Omental fat pad (tissue), 4 donors: Measurements from ENCODE around the gene TMEM259. TPM values are rescaled to one million over a fixed set of nuclear protein-coding genes. Genes with fewer than 3 reads are reported as not detected.

Experiments
- ATAC-seq: fragments of 150-250 bp; one replicate; pipeline ENCODE4 v1.9.1; 2016; ENCODE audit warnings: mild to moderate bottlenecking, moderate library complexity; ENCODE audit not compliant: low FRiP score
- DNase-seq: peaks from one replicate; pipeline ENCODE4 v3.0.0-alpha.2; 2019; ENCODE audit warnings: low spot score
- total RNA-seq, 4 donors: library from RNA; depleted of rRNA; stranded (reverse); fragments of >200 nt; gene quantifications; one replicate each; pipeline ENCODE4 v1.1.0, GENCODE V29; 2016
- TF ChIP-seq, protein P1 (sequence below), 3 donors: fragments of 450-650 bp; IDR thresholded peaks; one replicate each; pipeline ENCODE4 v1.5.1; 2016 to 2017; ENCODE audit warnings: antibody characterized with exemption in 3 of 3, mild to moderate bottlenecking in 3 of 3, moderate library complexity in 2 of 3

Gene TMEM259
- total RNA-seq, 4 donors from 2014 or later: 112 to 164 (median 161) TPM

DNA sequence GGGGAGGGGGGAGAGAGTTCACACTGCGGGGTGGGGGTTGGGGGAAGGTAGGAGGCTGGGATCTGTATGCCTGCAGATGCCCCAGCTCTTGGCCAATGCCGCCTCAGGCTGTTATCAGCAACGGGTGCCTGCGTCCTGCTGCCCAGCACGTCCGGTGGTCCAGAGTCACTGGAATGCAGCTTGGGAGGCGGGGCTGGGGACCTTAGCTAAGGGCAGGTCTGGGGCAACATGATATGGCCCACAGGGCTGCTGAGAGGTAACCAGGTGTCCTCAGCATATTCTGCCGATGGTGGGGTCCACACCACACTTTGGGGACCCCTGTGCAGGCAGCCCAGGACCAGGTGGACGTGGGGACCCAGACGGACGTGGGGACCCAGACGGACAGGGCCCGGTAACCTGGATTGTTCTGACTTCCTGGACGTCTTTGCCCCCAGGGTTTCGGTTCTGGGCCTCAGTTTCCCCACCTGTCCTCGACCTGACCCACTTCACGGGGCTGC is 45.4 kb upstream of the TMEM259 start:
- ATAC-seq (no peak), DNase-seq (no peak)
- TF ChIP-seq, protein P1, sequence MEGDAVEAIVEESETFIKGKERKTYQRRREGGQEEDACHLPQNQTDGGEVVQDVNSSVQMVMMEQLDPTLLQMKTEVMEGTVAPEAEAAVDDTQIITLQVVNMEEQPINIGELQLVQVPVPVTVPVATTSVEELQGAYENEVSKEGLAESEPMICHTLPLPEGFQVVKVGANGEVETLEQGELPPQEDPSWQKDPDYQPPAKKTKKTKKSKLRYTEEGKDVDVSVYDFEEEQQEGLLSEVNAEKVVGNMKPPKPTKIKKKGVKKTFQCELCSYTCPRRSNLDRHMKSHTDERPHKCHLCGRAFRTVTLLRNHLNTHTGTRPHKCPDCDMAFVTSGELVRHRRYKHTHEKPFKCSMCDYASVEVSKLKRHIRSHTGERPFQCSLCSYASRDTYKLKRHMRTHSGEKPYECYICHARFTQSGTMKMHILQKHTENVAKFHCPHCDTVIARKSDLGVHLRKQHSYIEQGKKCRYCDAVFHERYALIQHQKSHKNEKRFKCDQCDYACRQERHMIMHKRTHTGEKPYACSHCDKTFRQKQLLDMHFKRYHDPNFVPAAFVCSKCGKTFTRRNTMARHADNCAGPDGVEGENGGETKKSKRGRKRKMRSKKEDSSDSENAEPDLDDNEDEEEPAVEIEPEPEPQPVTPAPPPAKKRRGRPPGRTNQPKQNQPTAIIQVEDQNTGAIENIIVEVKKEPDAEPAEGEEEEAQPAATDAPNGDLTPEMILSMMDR (IDR thresholded peaks at IDR 0.05): no peak

DNA sequence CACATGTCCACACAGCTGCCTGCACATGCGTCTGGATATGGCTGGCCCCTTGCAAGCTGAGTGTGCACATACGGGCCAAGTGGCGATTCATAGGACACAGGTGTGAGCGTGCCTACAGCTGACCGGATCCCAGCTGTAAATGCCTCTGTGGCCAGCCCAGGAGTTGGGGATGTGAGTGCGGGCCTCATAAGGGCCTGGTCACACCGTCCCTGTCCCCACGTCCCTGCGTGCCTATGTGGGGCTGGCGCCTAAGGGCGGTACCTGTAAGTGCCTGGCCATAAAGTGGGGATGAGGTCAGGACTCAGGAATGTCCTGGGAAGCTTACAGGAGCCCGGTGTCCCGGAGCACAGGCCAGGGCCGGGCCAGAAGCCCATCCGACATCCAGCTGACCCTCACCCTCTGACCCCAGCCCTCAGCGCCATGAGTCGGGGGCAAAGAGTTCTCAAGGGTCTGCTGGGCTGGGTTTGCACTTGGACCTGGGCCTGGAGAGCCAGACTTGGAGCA is 44.7 kb upstream of the TMEM259 start:
- no peak for DNase-seq
- ATAC-seq: no peak
- TF ChIP-seq, protein P1 (IDR thresholded peaks at IDR 0.05): no peak

DNA sequence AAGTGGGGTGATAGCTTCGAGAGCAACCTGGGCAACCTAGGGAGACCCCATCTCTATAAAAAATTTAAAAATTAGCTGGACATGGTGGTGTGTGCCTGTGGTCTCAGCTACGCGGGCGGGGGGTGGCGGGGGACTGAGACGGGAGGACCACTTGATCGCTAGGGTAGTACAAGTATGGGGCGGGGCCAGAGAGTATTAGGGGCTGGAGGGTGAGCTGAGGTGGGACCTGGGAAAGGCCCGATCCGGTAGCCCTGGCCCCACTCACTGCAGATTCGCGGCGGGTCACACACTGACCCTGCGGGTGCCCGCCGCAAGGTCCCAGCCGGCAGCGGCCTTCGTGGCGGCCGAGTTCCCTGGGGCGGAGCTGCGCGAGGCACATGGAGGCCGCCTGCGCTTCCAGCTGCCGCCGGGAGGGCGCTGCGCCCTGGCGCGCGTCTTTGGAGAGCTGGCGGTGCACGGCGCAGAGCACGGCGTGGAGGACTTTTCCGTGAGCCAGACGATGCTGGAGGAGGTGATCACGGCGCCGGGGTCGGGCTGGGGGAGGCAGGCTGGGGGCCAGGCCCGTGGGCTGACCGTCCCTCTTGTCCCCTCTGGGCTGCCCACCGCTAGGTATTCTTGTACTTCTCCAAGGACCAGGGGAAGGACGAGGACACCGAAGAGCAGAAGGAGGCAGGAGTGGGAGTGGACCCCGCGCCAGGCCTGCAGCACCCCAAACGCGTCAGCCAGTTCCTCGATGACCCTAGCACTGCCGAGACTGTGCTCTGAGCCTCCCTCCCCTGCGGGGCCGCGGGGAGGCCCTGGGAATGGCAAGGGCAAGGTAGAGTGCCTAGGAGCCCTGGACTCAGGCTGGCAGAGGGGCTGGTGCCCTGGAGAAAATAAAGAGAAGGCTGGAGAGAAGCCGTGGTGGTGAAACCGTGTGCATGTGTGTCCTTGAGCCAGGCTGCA is 44.0 kb upstream of the TMEM259 start:
- TF ChIP-seq, protein P1 (IDR thresholded peaks at IDR 0.05): peak in 1 of 3 donors; percentile 11
- DNase-seq (no peak), ATAC-seq (no peak)

DNA sequence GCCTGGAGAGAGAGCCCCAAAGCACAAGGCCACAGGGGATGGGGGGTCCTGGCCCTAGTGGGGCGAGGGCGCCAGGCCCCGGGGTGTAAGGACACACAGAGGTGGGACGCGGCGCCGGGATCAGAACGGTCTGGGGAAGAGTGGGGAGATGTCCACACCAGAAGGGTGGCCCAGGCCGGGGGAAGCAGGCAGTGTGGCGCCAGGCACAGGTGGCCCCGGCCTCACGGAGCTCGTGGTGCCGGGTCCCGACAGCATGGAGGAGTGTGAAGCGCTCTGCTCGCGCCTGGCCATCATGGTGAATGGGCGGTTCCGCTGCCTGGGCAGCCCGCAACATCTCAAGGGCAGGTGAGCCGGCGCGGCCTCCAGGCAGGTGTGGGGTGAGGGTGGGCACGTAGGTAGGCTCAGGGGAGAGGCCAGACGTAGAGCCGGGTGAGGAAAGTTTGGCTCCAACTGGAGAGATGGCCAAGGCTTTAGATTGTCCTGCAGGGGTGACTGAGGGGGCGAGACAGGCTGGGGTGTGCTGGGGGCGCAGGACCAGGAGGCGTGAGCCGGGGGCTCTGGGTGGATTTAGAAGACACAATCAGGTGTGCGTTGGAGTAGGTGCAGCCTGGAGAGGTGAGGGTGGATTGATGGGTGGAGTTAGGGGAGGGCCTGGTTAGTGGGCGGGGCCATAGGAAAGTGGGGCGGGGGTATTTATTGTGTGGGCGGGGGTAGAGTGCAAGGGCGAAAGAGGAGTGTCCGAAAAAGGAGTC is 43.2 kb upstream of the TMEM259 start:
- ATAC-seq (no peak), DNase-seq (no peak)
- TF ChIP-seq, protein P1 (IDR thresholded peaks at IDR 0.05): no peak

DNA sequence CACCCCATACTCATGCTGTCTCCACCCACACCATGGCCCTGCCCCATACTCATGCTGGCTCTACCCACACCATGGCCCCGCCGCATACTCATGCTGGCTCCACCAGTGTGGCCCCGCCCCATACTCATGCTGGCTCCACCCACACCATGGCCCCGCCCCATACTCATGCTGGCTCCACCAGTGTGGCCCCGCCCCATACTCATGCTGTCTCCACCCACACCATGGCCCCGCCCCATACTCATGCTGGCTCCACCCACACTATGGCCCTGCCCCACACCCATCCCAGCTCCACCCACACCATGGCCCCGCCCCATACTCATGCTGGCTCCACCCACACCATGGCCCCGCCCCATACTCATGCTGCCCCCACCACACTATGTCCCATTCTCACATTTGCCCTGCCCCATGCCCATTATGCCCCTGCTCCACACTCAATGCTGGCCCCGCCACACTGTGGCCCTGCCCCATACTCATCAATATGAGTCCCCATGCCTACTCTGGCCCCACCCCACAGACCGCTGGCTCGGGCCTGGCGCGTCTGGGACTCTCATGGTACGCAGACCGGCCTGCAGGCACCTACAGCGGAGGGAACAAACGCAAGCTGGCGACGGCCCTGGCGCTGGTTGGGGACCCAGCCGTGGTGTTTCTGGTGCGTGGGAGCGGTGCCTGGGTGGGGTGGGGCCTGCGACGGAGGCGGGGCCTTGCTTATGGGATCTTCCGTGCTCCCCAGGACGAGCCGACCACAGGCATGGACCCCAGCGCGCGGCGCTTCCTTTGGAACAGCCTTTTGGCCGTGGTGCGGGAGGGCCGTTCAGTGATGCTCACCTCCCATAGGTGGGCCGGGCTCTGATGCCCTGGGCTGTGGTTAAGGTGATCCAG is 42.3 kb upstream of the TMEM259 start:
- ATAC-seq (no peak), DNase-seq (no peak)
- TF ChIP-seq, protein P1 (IDR thresholded peaks at IDR 0.05): no peak

DNA sequence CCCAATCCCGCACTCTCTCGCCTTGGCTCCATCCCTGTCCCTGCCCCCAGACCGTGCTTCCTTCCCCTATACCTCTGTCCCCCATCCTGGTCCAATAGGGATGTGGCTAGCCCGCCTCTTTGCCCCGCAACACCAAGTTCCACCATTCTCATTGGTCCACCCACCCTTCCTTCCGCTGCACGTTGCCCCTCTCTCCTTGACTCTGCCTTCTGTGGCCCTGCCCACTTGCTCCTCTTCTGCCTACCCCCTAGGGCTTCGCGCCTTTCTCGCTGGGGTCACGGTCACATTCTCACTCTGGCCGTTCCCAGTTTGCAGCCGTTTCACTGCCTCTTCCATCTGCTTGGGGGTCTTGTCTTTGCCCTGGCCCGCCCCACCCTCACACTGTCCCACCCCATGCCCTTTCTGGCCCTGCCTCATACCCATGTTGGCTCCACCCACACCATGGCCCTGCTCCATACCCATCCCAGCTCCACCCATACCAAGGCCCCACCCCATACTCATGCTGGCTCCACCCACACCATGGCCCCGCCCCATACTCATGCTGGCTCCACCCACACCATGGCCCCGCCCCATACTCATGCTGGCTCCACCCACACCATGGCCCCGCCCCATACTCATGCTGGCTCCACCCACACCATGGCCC is 41.6 kb upstream of the TMEM259 start:
- TF ChIP-seq, protein P1 (IDR thresholded peaks at IDR 0.05): no peak
- DNase-seq (no peak), ATAC-seq (no peak)
